Stimulated activated CD8-positive, alpha-beta memory T cell treated with anti-CD3 and anti-CD28 coated beads, Interleukin-4, amount 100 ng/mL, for 24 hours (primary cell): ENCODE results near the gene MESD.

ENCODE experiments used
- DNase-seq: peaks from one replicate; pipeline ENCODE4 v3.0.0-alpha.2; 2020; ENCODE audit warnings: low read depth

Gene MESD

DNA sequence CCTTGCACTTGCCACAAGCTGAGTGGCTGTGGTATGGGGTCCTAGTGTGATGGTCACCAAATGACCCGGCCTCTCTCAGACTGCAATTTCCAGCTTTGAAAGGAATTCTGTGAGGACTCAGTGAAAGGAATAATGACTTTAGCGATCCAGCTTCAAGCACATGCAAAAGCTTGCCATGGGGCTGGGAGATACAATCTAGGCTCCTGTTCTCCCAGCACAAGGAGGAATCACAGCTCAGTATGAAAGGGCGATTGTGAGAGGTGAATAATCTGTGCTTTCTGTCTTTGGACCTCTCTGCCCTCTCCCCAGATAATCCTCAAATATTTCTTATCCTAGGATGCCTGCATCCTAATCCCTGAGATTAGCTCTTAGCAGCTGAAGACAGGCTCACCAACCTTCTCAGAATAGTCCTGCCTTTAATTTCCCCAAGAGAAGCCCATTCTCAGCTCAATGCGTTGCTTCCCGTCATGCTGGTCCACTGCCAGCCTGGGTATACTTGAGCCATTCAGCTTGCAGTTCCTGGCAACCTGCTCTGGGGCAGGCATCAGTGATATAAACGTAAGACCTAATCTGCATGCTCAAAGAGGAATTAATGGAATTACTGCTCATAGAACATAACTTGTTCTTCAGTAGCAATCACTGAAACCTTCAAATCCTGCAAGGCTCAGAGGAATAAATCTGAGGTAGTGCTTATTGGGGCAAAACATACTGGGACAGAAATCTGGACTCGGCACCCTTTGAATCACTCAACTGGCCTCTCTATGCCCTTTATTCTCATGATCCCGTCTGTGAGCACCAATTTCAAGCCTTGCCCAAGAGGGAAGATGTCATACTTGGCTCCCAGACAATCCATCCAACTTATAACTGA lies 26.2 kb upstream of the MESD start:
- no peak for DNase-seq

DNA sequence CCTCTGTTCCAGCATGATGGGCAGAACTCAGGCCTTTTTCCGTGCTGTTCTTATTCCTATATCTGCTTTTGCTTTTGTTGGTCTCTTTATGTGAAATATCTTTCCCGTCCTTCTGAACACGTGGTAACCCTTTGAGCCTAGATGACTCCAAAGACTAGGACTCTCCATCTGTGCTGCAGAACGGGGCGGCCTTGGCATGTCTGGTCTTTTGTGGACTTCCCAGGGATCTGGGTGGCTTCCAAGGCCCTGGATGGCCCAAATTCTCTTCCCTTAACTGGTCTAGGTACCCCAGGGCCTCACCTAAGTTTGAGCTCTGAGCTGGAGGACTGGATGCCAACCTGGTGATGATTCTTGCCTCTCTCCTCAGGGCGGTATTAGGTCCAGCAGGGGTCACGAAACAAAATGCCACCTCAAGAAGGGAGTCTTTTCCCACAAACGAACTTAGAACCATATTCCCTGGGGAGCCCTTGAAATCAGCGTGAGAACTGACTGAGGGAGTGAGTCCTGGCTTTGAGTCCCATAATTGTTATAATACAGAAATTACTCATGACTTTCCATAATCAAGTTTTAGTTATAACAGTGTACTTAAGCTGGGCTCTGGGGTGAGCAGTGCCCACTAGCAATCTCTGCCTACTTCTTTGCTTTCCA lies 25.0 kb upstream of the MESD start:
- no peak for DNase-seq

DNA sequence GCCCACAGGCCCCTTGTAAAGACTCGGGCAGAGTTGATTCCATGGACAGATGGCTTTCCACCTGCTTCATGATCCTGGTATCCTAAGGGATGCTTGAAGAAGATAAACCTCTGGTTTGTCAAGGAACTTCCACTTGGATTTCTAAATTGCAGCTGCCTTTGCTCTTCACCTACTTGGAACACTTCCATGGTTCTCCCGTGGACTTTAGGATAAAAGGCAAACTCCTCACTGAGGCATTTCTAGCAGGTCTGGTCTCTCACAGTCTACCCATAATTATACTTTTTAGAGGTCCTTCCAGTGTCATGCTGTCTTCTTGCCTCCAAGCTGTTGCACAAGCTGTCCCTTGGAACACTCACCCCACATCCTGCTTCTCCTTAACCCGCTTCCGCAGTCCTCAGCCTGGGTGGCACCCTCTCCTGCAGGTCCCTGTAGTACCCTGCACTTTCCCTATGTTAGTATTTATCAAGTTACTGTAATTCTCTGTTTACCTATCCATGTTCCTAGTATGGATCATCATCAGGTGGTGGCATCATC lies 23.8 kb upstream of the MESD start:
- DNase-seq, result no peak

DNA sequence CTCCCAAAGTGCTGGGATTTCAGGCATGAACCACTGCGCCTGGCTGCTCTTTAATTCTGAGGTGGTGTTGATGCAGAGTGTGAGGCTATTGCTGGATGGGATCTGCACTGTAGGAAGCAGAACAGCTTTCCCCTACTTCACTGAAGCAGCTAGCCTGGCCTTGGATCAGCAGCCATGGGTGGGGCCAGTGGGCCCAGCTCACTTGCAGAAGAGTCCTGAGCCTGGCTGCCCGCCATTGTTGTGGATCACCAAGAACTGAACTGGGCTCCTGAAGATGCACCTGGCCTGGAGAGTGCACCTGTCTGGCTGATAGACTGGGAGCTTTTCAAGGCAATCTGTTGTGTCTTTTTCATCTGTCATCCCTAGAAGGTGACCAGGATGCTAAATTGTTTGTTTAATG lies 23.0 kb upstream of the MESD start:
- no peak for DNase-seq

DNA sequence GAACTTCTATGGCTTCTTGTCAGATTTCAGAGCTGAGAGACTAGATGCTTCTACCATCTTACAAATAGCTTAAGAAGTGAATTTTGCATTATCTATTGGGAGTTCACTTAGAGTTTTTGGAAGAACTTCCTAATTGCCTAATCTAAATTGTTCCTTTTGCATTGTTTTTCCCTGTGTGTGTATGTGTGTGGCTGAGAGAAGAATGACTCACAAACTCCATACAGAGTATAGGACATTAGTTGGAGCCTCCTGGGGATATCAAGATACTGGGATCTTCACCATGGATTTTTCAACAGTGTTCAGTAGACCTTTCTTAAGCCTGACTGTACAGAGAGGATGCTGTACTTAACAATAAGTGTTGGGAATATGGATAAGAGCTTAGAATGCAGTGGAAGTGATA lies 22.0 kb upstream of the MESD start:
- no peak for DNase-seq

DNA sequence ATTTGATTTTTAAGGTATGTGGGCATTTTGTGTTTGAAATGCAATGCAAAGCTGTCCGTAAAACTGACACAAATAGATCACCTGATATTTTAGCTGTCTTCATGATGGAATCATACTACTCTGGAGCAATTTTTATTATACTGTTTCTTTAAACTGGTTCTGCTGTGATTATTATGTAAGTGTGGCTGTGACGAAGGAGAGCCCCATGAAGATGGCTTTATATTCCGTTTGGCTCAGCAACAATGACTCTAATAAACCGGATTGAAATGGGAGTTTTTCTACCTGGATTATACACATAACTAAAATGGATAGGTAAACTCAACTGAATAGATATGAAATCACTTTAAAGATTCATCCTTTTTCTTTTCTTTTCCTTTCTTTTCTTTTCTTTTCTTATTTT lies 20.5 kb upstream of the MESD start:
- DNase-seq, result no peak

DNA sequence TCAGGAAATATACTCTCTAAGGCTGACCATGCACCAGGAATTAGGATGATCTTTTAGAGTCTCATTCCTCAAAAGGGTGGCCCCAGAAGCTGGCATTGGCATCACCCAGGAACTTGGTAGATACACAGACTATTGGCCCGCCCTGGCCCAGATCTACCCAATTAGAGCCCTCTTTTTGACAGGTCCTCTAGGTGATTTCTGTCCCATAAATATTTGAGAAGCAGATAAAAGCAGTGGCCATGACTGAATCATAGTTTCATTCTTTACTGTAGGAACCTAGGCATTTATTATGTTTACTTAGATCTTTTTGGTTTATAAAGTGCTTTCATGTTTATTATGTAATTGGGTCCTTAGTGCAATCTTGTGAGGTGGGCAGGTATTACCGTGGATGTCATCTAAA lies 18.7 kb upstream of the MESD start:
- no peak for DNase-seq

DNA sequence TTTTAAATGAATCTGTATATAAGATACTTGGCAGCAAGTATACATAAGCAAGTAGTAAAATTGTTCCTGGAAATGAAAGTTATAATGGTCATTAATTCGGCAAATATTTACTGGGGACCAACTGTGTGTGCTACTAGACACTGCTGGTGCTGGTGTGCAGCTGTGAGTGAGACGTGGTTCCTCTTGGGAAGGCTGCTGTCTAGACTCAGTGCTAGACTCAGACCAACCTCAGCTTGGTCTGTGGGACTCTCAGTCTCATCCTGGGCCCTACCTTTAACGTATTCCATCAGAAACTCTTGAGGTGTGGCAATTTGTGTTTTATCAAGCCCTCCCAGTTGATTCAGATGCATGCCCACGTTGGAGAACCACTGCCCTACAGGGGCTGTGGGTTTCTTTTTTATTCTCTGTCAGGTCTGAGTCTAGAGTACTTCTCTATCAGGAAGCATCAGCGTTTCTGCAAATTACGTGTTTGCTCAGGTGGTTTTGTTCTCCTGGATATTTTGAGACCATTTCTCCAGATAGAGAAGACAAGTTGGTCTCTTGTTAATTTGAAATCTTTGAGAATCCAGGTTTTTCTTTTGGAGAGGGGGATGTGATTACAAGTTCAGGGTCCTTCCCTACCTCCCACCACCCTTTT lies 17.9 kb upstream of the MESD start:
- DNase-seq, result no peak

DNA sequence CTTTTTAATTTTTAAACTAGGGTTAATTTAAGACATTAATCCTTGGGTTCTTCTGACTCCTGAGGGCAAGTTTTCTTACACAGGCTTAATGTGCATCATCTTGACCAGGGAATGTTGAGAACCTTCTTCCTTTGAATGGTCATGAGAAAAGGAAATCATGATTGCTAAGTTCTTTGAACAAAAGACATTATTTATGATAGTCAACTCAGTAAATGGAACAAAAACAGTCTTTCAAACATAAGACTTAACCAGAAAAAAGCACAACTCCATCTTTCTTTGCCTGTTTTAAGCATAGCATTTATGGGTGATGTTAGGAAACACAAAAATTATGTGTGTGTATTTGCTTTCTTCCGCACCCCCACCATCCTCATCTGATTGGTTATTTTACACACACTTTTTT lies 16.5 kb upstream of the MESD start:
- DNase-seq, result no peak

DNA sequence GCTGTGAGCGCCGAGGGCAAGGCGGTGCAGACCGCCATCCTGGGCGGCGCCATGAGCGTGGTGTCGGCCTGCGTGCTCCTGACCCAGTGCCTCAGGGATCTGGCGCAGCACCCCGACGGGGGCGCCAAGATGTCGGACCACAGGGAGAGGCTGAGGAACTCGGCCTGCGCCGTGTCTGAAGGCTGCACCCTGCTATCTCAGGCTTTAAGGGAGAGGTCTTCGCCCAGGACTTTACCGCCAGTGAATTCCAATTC lies 13.4 kb upstream of the MESD start:
- DNase-seq, result no peak

DNA sequence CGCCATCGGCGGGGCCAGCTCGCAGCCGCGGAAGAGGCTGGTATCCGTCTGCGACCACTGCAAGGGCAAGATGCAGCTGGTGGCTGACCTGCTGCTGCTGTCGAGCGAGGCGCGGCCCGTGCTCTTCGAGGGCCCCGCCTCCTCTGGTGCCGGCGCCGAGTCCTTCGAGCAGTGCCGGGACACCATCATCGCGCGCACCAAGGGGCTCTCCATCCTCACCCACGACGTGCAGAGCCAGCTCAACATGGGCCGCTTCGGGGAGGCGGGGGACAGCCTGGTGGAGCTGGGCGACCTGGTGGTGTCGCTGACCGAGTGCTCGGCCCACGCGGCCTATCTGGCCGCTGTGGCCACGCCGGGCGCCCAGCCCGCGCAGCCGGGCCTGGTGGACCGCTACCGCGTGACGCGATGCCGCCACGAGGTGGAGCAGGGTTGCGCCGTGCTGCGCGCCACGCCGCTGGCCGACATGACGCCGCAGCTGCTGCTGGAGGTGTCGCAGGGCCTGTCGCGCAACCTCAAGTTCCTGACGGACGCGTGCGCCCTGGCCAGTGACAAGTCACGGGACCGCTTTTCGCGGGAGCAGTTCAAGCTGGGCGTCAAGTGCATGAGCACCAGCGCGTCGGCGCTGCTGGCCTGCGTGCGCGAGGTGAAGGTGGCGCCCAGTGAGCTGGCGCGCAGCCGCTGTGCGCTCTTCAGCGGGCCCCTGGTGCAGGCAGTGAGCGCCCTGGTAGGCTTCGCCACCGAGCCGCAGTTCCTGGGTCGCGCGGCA lies 12.9 kb upstream of the MESD start:
- no peak for DNase-seq

DNA sequence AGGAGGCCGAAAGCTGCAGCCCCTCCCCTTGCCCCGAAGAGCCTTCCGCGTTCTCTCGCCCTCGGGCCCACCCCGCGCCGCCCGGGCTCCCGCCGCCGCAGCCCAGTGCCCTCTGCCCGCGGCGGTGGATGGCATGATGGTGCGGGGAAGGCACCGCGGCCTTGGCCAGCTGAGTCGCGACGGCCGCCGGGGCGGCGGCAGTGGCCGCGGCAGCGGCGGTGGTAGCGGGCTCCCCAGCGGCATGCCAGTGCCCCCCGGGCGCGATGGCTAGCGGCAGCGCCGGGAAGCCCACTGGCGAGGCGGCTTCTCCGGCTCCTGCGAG lies 12.4 kb upstream of the MESD start:
- no peak for DNase-seq

DNA sequence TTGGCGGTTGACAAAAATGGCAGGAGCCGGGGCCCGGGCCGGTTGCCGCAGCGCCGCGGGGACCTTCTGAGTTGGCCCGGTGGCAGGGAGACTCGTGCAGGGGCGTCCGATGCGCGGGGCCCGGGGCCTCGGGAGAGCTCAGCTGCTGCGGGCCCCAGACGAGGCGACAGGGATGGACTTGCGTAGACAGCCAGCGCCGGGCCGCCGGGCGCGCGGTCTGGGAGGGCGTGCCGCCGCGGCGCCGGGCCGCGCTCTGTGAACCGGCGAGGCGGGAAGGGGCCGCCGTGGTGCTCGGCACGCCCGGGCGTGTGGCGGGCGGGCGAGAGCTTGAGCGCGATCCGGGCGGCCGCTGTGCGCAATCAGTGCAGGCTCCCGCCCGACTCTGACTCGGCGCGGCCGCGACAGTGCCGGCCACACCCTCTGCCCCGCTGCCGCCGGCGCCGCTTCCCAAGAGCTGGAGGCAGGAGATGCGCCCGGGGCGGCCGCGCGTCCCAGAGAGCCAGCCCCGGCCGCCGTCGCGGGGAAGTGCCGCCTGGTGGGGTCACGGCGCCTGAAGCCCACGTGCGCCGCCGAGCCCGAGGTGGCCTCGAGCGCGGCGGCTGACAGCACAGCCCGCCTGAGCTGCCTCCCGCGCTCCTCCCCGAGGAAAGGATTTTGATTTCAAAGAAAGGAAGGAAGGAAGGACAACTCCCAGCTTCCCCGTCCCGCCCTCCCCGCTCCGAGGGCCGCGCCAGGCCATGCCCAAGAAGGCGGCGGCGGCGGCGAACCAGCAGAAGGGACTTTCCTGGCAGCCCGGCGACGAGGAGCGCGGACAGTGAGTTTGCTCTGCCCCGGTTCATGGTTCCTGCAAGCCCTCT lies 11.8 kb upstream of the MESD start:
- peak; percentile 24 for DNase-seq

DNA sequence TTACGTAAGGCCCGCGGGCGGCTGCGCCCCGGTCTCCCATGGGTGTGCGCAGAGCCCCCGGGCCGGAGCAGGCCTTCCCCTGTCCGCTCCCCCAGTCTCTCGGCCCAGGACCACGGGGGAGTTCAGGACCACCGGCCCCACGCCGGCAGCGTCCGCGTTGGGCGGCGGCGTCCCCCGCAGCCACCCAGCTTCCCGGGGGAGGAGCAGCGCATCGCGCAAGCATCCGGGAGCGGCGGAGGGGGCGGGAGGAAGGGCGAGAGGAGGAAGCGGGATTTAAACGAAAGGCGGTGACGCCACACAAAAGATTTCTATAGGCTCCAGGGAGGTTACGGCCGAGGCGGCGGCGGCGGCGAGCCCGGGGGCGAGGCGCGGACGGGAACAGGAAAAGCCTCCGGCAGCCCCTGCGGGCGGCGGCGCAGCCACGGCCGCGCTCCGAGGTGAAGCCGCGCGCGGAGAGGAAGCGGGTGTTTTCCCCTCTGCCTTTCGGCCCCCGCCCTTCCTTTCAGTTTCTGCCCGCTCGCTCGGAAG lies 11.1 kb upstream of the MESD start, which contains the start of gene TLNRD1:
TLNRD1 (plus strand) TSS at position 300 of the 528 bp plus-strand sequence. CDS start 1,349 bp downstream, outside the sequence.
- DNase-seq, result peak; percentile 73

DNA sequence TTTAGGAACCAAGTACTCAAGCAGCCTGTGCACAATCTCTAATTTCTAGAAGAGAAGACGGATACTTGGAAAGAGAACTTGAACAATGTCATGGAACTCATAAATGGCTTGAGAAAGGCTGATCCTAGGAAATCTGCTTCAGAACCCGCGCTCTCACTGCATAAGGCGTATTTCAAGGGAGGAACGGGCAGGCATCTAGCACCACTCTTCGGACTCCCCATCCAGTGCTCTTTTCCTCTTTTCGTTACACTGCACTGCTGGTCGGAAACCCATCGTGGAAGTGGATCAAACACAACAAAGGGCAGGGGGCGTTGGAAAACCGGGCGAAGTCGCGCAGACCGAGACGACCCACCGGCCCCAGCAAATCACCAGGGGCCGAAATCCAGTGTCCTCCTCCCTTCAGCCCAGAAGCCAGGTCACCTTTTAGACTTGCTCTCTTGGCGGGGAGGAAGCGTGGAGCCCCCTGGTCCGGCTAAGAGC lies 10.6 kb upstream of the MESD start:
- DNase-seq, result no peak

DNA sequence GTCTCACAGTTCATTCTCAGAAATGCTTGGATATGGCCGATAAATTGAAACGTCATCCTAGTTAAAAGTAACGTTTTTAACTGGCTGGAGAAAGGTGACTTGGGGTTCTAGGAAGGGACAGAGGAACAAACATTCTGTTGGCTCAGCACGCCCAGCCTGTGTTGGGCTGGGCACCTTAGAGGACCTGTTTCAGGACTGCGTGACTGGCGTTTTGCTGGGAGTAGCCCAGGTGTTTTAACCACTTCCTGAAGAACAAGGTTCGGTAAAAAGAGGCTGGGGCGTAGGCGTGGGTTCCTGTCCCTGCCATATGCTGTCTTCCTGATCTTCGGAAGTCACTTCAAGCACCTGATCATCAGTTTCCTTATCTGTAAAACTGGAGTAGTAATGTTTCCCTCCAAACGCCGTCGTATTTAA lies 10.0 kb upstream of the MESD start:
- DNase-seq, result peak; percentile 35

DNA sequence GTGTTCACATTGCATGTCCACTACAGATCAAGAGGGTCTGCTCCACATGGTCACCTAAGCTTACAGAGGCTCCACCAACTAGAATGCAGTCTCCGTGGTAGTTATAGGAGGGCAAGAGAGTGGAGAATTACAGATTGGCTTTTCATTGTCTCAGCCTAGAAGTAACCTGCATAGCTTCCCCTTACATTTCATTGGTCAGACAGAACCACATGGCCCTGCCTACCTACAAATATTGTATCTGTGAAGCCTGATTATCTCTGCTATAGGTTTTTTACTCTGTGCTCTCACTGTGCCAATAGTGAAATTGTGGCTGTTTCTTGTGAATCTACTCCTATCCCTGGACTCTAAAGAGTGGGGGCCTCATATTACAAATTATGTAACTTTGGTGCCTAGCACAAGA lies 8.6 kb upstream of the MESD start:
- no peak for DNase-seq

DNA sequence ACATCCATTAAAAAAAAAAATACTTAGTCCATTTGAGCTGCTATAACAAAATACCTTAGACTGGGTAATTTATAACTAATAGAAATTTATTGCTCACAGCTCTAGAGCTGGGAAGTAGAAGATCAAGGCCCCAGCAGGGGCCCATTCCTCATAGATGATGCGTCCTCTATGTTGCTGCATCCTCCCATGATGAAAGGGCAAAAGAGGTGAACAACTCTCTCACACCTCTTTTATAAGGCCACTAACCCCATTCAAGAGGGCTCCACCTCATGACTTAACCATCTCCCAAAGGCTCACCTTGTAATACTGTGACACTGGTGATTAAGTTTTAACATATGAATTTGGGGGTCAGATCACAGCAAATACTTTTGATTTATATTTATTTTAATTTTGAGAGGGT lies 8.1 kb upstream of the MESD start:
- no peak for DNase-seq

DNA sequence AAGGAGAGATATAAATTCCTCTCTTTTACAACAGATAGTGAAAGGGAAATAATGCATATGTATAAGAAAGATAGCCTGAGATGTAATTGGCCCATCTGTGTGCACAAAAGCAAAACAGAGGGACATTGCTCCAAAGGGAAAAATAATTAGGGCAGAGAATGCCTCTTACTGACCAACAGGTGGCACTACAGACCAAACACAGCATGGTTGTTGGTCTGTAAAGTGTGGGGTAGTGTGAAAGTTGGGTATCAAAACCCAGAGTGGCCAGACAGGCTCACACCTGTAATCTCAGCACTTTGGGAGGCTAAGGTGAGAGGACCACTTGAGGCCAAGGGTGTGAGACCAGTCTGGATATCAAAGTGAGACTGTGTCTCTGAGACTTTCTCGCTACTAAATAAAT lies 6.6 kb upstream of the MESD start:
- no peak for DNase-seq

DNA sequence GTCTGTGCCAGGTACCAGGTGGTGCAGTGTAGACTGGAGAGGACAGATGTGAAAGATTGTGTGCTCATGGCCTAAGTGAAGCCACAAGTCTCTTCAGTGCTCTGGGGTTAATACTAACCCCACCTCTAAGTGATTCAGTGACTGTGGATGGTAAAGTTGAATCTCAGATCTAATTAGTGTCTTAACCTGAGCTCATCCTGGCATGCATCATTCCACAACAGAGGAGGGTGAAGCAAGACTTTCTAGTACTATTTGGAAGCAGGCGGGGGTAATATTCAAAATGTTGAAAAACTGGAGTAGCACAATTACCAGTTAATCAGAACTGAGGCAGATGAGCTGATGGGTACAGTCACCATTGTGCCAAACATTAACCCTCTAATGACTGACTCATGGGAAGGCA lies 2.8 kb upstream of the MESD start:
- DNase-seq, result no peak

DNA sequence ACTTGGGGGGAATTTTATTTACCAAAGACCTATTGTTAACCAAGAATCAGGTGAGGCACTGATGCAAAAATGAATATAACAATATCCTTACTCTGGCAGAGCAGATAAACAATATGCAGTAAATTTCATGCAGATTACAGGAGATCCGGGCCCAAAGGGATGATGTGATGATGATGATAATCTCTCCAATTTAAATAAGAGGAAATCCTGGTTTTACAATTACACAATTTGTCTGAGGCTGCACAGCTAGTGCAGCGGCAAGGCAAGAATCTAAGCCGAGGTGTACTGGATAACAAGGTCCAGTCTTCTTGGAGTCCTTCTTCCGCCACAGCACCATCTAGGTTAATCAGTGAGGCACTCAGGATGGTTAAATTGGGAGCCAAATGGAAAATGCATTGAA lies 2.4 kb upstream of the MESD start:
- DNase-seq, result no peak
